IMR-90 (cell line): ENCODE results near the gene TEAD1. TPM values are rescaled to one million over a fixed set of nuclear protein-coding genes. Genes with fewer than 3 reads are reported as not detected.

Experiments used
- ATAC-seq: fragments of 200-7000 bp; cut with Tn5 transposase; 2 replicates; pipeline ENCODE4 v1.9.1; 2020; ENCODE audit warnings: low read depth, mild to moderate bottlenecking, moderate library complexity
- BruUV-seq: library from RNA; stranded (reverse); fragments of 400-500 nt; replicated peaks from 2 replicates; lab custom pipeline; 2021; lab: Mats Ljungman, UMichigan
- CTCF ChIA-PET: fragments of 300-600 bp; formaldehyde crosslinking; extraction: SDS; loops from one replicate; lab custom pipeline; 2021; ENCODE audit warnings: antibody characterized with exemption; lab: Yijun Ruan, JAX
- POLR2A ChIA-PET: fragments of 300-600 bp; sonication (Branson Sonifier 250); formaldehyde crosslinking; loops from one replicate; lab custom pipeline; 2022; ENCODE audit warnings: antibody characterized with exemption; ENCODE audit not compliant: unreplicated experiment; lab: Charles Lee
- DNase-seq: peaks from one replicate; pipeline ENCODE4 v3.0.0; 2013
- H2AFZ ChIP-seq: replicated peaks from 2 replicates; pipeline ENCODE3; 2013; ENCODE audit warnings: low read length, mild to moderate bottlenecking; ENCODE audit not compliant: poor library complexity
- H2AK5ac ChIP-seq: 2 replicates; pipeline ENCODE4 v1.6.1; 2013; ENCODE audit warnings: low read depth, low read length, inconsistent platforms
- H2AK9ac ChIP-seq: replicated peaks from 2 replicates; pipeline ENCODE3; 2013; ENCODE audit warnings: mild to moderate bottlenecking, low read depth, low read length, moderate library complexity; ENCODE audit not compliant: poor library complexity
- H2BK120ac ChIP-seq: 2 replicates; pipeline ENCODE4 v1.6.1; 2013; ENCODE audit warnings: low read depth, low read length, inconsistent platforms
- H2BK15ac ChIP-seq: 3 replicates; pipeline ENCODE4 v1.6.1; 2013; ENCODE audit warnings: low read depth, low read length, inconsistent platforms
- H2BK20ac ChIP-seq: 2 replicates; pipeline ENCODE4 v1.6.1; 2013; ENCODE audit warnings: low read depth, mild to moderate bottlenecking, inconsistent platforms, low read length, moderate library complexity
- H2BK5ac ChIP-seq: 2 replicates; pipeline ENCODE4 v1.6.1; 2013; ENCODE audit warnings: mild to moderate bottlenecking, low read depth, low read length, inconsistent platforms; ENCODE audit not compliant: poor library complexity, severe bottlenecking
- H3K14ac ChIP-seq: replicated peaks from 2 replicates; pipeline ENCODE4 v1.6.1; 2013; ENCODE audit warnings: low read depth, low read length, inconsistent platforms
- H3K18ac ChIP-seq: 2 replicates; pipeline ENCODE4 v1.6.1; 2013; ENCODE audit warnings: low read depth, low read length, control low read depth
- H3K23ac ChIP-seq: 2 replicates; pipeline ENCODE4 v1.6.1; 2013; ENCODE audit warnings: low read depth, low read length, inconsistent platforms
- H3K27ac ChIP-seq: 2 replicates; pipeline ENCODE4 v1.5.1; 2013; ENCODE audit warnings: mild to moderate bottlenecking, control low read depth, low read length; ENCODE audit not compliant: insufficient read depth
- H3K27me3 ChIP-seq: 2 replicates; pipeline ENCODE4 v1.6.1; 2013; ENCODE audit warnings: low read length; ENCODE audit not compliant: control insufficient read depth, insufficient read depth
- H3K36me3 ChIP-seq: 2 replicates; pipeline ENCODE4 v1.6.1; 2013; ENCODE audit warnings: low read length, mixed read lengths; ENCODE audit not compliant: control insufficient read depth, insufficient read depth
- H3K4ac ChIP-seq: 2 replicates; pipeline ENCODE4 v1.6.1; 2013; ENCODE audit warnings: low read depth, low read length, inconsistent platforms
- H3K4me1 ChIP-seq: 2 replicates; pipeline ENCODE4 v1.6.1; 2013; ENCODE audit warnings: low read length, mixed read lengths; ENCODE audit not compliant: control insufficient read depth, insufficient read depth
- H3K4me2 ChIP-seq: 2 replicates; pipeline ENCODE4 v1.6.1; 2013; ENCODE audit warnings: low read depth, mild to moderate bottlenecking, control low read depth, low read length, moderate library complexity
- H3K4me3 ChIP-seq: 2 replicates; pipeline ENCODE4 v1.5.1; 2013; ENCODE audit warnings: low read depth, mild to moderate bottlenecking, control low read depth, low read length, moderate library complexity; ENCODE audit not compliant: insufficient read depth
- H3K56ac ChIP-seq: 2 replicates; pipeline ENCODE4 v1.6.1; 2013; ENCODE audit warnings: low read length, inconsistent platforms; ENCODE audit not compliant: insufficient read depth; ENCODE audit errors: extremely low read depth
- H3K79me1 ChIP-seq, 2 experiments: 2 replicates each; pipeline ENCODE4 v1.6.1; 2013; ENCODE audit warnings: low read length in 2 of 2, inconsistent platforms in 1 of 2, low read depth in 1 of 2
- H3K9ac ChIP-seq: 2 replicates; pipeline ENCODE4 v1.6.1; 2013; ENCODE audit warnings: low read depth, low read length, control low read depth
- H3K9me1 ChIP-seq: 2 replicates; pipeline ENCODE4 v1.6.1; 2013; ENCODE audit warnings: low read length, inconsistent platforms; ENCODE audit not compliant: insufficient read depth
- H3K9me3 ChIP-seq: 2 replicates; pipeline ENCODE4 v1.6.1; 2013; ENCODE audit warnings: low read length; ENCODE audit not compliant: control insufficient read depth, insufficient read depth
- H4K20me1 ChIP-seq: 2 replicates; pipeline ENCODE4 v1.6.1; 2013; ENCODE audit warnings: low read length, inconsistent platforms; ENCODE audit not compliant: insufficient read depth
- H4K5ac ChIP-seq: 2 replicates; pipeline ENCODE4 v1.6.1; 2013; ENCODE audit warnings: mild to moderate bottlenecking, low read depth, low read length, control low read depth
- H4K8ac ChIP-seq, 2 experiments: 2 replicates each; pipeline ENCODE4 v1.6.1; 2013; ENCODE audit warnings: low read depth in 2 of 2, low read length in 2 of 2, control low read depth in 1 of 2, inconsistent platforms in 1 of 2
- H4K91ac ChIP-seq: 2 replicates; pipeline ENCODE4 v1.6.1; 2013; ENCODE audit warnings: low read depth, low read length, inconsistent platforms; ENCODE audit not compliant: insufficient read depth
- CEBPB ChIP-seq: IDR thresholded peaks from 2 replicates; pipeline ENCODE4 v1.6.1; 2012; ENCODE audit warnings: low read depth, low read length, improper control_type of control experiment
- POLR2A ChIP-seq: IDR thresholded peaks from 2 replicates; pipeline ENCODE4 v1.6.1; 2012; ENCODE audit warnings: mild to moderate bottlenecking, low read depth, low read length
- WGBS, 2 experiments: methylation state at CpG; one replicate each; pipeline versions ENCODE4 v1.1.5 to v1.1.7; 2013; ENCODE audit warnings: missing lambda C conversion rate in 2 of 2; ENCODE audit not compliant: insufficient read length in 1 of 2; ENCODE audit errors: extremely low coverage in 2 of 2; 5-methylcytosine and 5-hydroxymethylcytosine counted together
- dilution Hi-C: fragments of 300-500 bp; cut with HindIII; formaldehyde crosslinking; loops from one replicate; pipeline ENCODE4 v1.14.3; 2018; ENCODE audit warnings: low sequenced_read_pairs; ENCODE audit not compliant: unreplicated experiment
- in situ Hi-C: fragments of 300-500 bp; cut with MboI; formaldehyde crosslinking; loops from 3 replicates; pipeline ENCODE4 v1.14.3; 2019; ENCODE audit warnings: low sequenced_read_pairs, inconsistent platforms, mixed read lengths
- intact Hi-C: fragments of 100-400 bp; cut with micrococcal nuclease; formaldehyde crosslinking; loops from 2 replicates; pipeline ENCODE4 v1.10.0; 2022
- polyA plus RNA-seq, 3 experiments: library from polyadenylated mRNA; depleted of rRNA; stranded (reverse); fragments of >200 nt; gene quantifications; 2 replicates each; pipeline ENCODE4 v1.2.3, GENCODE V29; 2012; ENCODE audit warnings: low replicate concordance in 1 of 3
- total RNA-seq: library from RNA; depleted of rRNA; stranded (reverse); fragments of >200 nt; gene quantifications from 2 replicates; pipeline ENCODE4 v1.2.3, GENCODE V29; 2012

Gene TEAD1
- total and polyA plus RNA-seq, 2 of the 4 experiments (the other 2 are of a cell fraction): 51.8 to 69.2 TPM

DNA sequence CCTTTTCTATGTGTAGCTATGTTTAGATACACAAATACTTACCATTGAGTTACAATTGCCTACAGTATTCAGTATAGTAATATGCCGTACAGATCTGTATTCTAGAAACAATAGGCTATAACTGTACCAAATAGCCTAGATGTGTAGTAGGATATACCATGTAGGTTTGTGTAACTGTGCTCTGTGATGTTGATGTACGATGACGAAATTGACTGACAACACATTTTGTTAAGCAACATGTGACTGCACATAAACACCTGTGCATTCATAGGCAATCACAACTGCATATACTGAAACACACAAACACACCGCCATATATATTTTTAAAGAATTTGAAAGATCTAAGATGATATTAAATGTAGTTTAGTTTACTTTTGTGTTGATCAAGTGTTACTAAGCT, 60.4 kb downstream of the TEAD1 start:
- Histone ChIP-seq H3K14ac (no peak overlapping the region), H2BK120ac (no peak overlapping the region), H2BK5ac (no peak overlapping the region), H3K18ac (no peak overlapping the region), H3K9ac (no peak overlapping the region), H3K36me3 (no peaks in the 10 kb centered on the region; the same call in 1 of the 2 replicates), H3K4me1 (peaks cover 13% of the 10 kb centered on the region), H2BK15ac (no peak overlapping the region), H2AK9ac (no peak overlapping the region), H3K9me1 (peaks cover 37% of the 10 kb centered on the region), H3K4me3 (no peak overlapping the region), H3K9me3 (no peaks in the 10 kb centered on the region), H3K4me2 (no peak overlapping the region), H3K4ac (no peak overlapping the region), H3K79me1 (peaks cover 41 to 87% of the 10 kb centered on the region in 2 experiments), H3K27me3 (no peaks in the 10 kb centered on the region), H2AK5ac (no peak overlapping the region), H2AFZ (no peak overlapping the region), H2BK20ac (no peak overlapping the region), H3K56ac (no peak overlapping the region), H3K27ac (no peak overlapping the region), H4K5ac (no peak overlapping the region), H4K91ac (no peak overlapping the region), H4K8ac (no peak overlapping the region), H3K23ac (peak overlapping the region; percentile 14; the same call in 1 of the 2 replicates), H4K20me1 (peaks cover 90% of the 10 kb centered on the region)
- ChIA-PET CTCF (interaction anchor here (0.6 kb wide), 1 partner anchor 19 kb away, joined by 3 read pairs; no protein-coding TSS in a partner anchor), POLR2A (no interaction called here)
- ATAC-seq (no peak), DNase-seq (no peak)
- no CpG with 5 or more reads among the region's 4 CpGs for WGBS, 2 experiments
- intact Hi-C loops (no loop called here), in situ Hi-C loops (no loop called here), dilution Hi-C loops (no loop called here)
- TF ChIP-seq CEBPB: peak; percentile 23; the same call in 1 of the 2 replicates
- no peak for TF ChIP-seq POLR2A
- no TSS peak for BruUV-seq
